HG03378 (cell line): ENCODE measurements around the gene GTF2IRD1.
"Not testable (repeated sequence)": the region's sequence is repeated elsewhere in the genome, so short reads cannot be mapped to it uniquely, and the experiment has no call there.

ENCODE experiments used
- ATAC-seq: cut with Tn5 transposase; IDR thresholded peaks from one replicate; pipeline ENCODE4 v1.9.1; 2021; ENCODE audit warnings: mild to moderate bottlenecking, moderate library complexity; ENCODE audit not compliant: unreplicated experiment

GTF2IRD1 gene

DNA sequence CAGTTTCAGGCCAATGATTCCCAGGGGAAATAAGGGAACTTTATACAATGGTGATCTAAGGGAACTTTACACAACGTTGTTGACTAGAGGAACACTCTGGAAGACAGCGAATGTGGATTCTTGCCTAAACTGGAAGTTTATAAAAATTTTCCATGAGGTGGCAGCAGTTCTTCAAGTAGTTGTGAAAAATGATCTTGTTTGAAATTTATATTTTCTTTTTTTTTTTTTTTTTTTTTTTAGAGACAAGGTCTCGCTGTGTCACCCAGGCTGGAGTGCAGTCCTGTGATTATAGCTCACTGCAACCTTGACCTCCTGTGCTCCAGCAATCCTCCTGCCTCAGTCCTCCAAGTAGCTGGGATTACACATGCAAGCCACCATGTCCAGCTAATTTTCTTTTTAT lies 171.7 kb downstream of the GTF2IRD1 start:
- no peak for ATAC-seq

DNA sequence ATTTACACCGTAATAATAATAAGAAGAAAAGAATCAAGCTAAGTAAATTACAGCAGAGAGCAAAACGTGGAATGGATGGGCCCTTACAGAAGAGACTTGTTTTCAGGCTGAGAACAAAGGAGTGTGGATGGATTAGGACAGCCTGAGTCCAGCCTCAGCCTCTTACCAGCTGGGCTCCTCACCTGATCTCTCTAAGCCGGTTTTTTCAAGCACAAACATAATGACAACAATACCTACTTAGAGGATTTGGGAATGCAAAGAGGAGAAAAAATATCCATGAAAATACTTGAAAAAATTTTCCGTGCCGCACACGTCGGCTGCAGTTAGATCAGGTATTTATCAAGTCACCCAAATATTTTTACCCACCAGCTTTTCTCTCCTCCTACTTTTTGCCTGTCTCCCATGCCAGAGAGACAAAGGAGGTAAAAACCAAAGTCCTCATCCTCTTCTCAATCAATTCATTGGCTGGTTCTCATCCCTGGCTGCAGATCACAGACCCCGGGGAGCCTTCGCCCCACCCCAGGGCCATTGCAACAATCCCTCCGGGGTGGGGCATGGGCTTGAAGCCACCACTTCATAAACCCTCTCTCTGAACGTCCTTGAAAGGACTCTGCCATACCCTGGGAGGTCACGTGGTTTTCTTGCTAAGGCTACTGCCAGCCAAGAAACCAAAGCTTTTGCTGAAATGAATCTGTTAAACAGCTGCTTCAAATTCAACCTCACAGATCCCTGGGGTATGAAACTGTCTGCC lies 174.1 kb downstream of the GTF2IRD1 start:
- ATAC-seq, result no peak

DNA sequence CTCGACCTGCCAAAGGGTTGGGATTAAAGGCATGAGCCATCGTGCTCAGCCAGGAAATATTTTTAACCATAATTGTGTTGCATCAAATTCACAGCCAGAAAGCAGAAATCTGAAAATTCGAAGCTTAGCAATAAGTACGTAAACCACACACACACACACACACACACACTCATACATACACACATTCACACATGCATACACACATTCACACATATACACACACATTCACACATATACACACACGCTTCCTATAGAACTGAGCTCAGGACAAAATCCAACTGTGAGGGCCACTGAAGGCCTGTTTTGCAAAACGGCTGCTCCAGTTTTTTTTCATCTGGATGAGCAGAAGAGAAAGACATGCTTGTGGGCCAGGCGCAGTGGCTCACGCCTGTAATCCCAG lies 178.8 kb downstream of the GTF2IRD1 start:
- no peak for ATAC-seq

DNA sequence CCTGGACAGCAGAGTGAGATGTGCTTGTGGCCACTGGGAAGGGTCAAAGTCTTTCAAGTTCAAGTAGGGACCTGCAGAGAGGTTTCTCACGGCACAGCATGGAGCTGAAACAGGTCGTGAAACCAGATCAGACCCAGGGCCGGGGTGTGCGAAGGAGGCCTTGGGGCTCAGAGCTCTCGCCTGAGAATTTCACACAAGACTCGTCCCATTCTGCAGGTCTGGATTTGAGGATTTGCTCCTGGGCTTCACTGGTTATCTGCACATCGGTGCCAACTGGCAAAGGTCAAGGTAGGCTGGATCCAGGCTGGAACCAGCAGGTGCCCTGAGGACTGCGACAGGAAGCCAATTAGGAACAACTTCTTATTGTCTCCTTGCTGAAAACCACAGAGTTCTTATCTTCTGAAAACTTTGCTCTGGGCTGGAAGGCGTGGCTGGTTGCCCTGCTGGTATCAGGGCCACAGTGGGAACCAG lies 179.8 kb downstream of the GTF2IRD1 start:
- no peak for ATAC-seq

DNA sequence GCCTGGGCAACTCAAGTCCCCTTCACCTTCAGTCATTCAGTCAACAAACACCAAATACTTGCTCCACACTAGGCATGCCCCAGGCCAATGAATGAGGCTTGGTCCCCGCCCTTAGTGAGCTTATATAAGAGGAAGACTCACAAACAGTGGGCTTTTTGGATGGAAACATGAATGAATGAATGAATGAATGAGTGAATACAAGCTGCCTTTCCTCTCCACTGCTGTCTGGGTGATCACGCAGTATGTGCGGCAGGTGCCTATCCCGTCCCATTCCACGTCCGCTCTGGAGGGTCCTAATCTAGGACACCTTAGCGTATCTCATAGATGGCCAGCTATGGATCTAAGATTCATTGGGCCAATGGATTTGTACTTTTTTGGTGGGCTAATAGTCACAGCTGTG lies 184.0 kb downstream of the GTF2IRD1 start:
- no peak for ATAC-seq

DNA sequence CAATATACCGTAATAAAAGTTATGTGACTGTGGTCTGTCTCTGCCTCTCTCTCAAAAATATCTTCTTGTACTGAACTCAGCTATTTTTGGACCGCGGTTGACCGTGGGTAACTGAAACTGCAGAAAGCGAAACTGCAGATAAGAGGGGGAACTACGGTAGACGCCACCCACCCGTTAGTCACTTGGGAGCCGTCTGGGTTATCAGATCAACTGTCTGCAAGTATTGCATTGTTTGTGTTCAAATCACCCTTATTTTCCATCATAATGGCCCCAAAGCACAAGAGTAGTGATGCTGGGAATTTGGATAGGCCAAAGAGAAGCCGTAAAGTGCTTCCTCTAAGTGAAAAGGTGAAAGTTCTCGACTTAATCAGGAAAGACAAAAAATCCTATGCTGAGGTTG lies 196.3 kb downstream of the GTF2IRD1 start:
- peak; percentile 66 for ATAC-seq

DNA sequence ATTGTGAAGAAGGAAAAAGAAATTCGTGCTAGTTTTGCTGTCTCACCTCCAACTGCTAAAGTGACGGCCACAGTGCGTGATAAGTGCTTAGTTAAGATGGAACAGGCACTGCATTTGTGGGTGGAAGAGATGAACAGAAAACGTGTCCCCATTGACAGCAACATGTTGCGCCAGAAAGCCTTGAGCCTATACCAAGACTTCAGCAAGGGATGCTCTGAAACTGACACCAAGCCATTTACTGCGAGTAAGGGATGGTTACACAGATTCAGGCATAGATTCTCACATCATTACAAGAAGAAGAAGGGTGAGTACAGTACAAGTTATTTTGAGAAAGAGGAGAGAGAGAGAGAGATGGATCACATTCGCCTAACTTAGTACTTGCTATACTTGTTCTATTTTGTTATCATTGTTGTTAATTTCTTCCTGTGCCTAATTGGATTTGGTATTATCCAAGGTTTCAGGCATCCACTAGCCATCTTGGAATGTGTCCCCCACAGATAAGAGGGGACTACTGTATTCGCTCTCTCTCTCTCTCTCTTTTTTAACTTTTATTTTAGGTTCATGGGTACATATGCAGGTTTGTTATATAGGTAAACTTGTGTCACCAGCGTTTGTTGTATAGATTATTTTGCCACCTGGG lies 196.9 kb downstream of the GTF2IRD1 start:
- ATAC-seq, result peak; percentile 45

DNA sequence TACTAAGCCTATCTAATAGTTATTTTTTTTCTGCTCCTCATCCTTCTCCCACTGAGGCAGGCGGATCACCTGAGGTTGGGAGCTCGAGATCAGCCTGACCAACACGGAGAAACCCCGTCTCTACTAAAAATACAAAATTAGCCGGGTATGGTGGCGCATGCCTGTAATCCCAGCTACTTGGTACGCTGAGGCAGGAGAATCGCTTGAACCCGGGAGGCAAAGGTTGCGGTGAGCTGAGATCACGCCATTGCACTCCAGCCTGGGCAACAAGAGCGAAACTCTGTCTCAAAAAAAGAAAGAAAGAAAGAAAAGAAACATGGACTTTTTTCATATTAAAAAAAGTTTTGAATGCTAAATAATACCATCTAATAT lies 197.4 kb downstream of the GTF2IRD1 start:
- ATAC-seq, result not testable (repeated sequence)
